NCI-H345 (cell line): ENCODE measurements around the gene PPP2R3A.
"Not testable (repeated sequence)": the region's sequence is repeated elsewhere in the genome, so short reads cannot be mapped to it uniquely, and the experiment has no call there.

Experiments
- DNase-seq: peaks from one replicate; lab custom pipeline; 2025; lab: John Stamatoyannopoulos, UW

The PPP2R3A gene

DNA sequence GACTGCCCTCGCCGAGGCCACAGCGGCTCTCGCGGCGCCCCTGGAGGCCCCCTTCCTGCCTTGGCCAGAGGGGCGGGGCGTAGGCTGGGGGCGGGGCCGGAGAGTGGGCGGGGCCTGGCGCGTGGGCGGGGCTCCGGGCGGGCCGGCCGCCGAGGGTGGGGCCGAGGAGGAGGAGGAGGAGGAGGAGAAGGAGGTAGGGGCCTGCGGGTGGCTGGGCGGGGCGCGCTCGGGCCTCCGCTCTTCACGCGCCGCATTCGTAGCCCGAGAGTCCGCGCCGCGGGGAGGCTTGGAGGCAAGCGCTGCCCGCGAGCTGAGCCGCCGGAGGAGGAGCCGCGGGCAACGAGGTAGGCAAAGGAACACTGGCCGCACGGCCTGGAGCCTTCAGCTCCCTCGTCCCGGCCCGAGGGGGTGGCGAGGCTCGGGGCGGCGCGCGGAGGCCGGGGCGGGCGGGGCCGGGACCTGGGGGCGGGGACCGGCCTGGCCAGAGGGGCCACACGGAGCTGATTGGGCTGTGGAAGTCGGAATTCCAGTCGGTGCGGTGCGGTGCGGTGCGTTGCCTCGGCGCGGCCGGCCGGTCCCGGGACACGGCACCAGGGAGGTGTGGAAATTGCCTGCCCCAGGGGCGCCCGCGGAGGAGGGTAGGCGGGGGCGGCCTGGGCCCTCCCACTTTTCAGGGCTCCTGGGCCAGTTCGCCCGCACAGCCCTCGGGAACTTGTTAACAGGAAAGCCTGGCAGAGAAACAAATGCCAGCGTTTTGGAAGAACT is at the start of gene PPP2R3A:
TSS of gene PPP2R3A (plus strand) at position 223 of the 765 bp plus-strand sequence. CDS start 35,771 bp downstream, outside the sequence.
- DNase-seq = peak; percentile 79

DNA sequence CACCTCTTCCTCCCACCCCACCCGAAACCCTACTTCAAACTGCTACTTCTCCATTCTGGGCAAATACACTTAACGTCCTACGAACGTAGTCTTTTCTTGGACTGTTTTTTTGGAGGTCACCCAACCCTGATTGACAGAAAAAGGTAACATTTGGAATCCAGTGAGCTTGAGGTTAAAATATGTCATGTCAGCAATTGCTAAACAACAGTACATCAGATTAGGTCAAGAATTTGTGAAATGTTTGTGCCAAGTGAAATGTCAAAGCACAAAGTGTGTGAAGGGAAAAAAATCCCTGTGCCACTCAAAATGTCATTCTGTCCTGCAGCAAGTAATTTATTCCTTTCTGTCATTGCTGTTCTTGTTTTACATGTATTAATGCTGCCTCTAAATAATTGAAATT is 49.2 kb upstream of the PPP2R3A start:
- no peak for DNase-seq

DNA sequence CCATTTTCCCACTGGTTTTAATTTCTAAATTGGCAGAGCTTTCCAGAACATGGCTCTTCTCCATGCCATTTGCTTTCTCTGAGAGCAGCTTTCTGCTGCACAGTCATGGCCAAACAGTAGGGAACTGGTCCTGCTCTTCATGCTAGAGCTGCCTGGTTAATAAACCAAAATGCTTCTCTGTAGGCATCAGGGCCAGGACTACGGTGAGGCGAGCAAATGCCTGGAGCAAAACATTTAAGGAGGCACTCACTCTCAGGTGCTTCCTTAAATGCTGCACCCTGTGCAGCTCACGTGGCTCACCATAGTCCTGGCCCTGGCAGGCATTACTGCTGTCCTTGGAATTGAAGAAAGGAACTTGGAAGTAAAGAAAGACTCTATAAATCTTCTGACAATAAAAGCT is 48.5 kb upstream of the PPP2R3A start:
- no peak for DNase-seq

DNA sequence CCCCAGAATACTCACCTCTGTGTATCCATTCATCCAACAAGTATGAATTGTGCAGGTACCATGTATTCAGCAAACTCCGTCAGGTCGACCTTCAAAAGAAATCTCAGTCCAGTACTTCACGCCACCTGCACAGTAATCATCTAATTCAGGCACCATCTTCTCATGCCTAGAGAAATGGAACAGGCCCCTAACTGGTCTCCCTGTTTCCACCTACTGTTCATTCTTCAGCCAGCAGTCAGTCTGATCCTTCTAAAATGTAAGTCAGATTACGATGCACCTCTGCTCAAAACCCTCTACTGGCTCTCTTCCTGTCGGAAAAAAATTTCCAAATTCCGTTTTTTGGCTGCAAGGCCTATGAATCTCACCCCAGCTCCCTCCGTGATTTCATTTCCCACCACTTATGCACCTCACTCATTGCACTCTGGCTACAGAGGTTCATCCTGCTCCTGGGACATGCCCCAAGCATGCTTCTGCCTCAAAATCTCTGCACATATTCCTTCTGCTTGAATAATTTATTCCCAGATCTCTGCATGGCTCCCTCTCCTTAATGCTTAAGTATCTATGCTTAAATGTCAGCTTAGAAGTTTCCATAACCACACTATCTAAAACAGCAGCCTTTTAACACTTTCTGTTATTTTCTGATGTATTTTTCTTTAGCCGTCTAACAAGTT is 47.5 kb upstream of the PPP2R3A start:
- no peak for DNase-seq

- DNase-seq = no peak
These were observed 46.9 kb upstream of the PPP2R3A start for GRCh38 chr3:135918600-135918999.

DNA sequence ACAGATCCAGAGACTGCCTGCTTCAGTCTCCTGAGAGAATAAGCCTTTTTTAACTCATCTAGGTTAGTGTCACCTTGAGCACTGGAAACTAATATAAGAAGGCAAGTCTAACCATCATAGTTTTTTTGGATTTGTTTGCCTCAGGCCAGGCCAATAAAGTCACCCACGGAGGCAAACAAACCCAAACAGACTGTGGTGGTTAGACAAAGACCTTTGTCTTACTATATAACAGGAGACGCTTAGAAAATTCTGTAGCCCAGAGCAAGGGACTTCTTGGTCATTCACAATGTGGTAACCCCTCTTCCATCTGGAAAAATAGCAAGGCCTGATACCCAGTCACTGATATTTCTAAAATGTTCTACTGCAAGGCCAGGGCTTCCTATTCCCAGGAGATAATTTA is 45.3 kb upstream of the PPP2R3A start:
- no peak for DNase-seq

- DNase-seq = no peak
These were observed 42.7 kb upstream of the PPP2R3A start for GRCh38 chr3:135922903-135923250.

- no peak for DNase-seq
These were observed 41.0 kb upstream of the PPP2R3A start for GRCh38 chr3:135924506-135924905.

DNA sequence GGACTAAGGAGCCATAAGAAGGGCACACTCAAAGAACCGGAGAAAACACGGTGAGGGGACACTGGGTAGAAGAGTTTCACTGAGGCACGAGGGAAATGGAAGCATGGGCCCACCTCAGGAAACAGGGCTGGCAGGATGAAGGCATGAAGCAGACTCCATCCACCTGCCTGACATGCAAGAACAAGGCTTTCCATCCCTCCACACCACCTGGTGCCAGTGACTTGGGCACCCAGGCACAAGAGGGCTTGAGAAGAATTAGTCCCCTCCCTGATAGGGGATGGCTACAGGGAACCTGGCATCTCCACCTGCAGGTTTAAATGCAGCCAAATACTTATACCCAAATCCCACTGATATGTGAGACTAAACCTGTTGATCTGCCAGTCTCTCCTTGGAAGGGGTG is 38.9 kb upstream of the PPP2R3A start:
- DNase-seq = no peak

- DNase-seq = no peak
These were observed 38.4 kb upstream of the PPP2R3A start for GRCh38 chr3:135927155-135927554.

DNA sequence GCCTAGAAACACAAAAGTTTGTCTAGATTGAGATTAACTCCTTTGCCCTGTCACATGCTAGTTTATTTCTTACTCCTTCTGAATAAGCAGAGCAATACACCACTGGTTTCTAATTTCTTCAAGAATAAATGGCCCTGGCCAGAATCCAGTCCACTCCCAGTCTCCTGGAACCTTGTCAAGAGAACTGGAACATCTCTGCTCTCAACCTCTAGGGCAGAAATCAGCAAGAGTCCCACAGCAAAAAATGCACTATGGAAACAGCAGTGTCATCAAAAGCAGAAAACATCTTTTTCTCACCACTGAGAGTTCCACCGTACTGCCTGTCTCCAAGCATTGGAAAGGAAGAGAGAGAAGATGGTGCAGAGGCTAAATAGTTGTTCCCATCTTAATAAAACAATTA is 35.9 kb upstream of the PPP2R3A start:
- DNase-seq = no peak

DNA sequence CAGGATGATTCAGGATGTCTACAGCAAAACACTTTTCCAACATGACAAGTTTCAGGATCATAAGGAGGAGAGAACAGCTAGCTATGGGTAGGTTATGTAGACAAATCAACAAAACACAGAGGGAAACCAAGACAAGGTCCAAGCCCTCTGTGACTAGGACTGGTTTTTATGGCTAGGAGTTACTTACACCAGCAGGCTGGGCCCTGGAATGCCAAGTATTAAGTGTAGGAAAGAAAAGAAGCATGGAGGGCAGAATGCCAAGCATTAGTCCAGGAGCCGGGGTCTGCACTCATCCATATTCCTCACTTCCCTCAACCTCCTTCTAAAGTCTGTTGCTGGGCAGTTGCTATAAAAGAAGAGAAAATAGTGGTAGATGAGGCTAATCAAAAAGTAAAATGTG is 35.3 kb upstream of the PPP2R3A start:
- DNase-seq = no peak

DNA sequence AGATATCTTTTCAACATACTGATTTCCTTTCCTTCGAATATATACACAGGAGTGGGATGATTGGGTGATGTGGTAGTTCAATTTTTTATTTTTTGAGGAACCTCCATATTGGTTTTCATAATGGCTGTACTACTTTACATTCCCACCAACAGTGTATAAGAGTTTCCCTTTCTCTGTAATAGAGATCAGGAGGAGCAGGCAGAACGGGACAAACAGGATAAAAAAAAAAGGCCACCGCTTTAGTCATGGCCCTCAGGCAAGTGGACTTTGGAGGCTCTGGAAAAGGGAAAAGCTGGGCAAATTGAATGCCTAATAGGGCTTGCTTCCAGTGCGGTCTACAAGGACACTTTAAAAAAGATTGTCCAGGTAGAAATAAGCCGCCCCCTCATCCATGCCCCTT is 30.4 kb upstream of the PPP2R3A start:
- not testable (repeated sequence) for DNase-seq

GRCh38 chr3:135937766-135938165 is 27.8 kb upstream of the PPP2R3A start:
- DNase-seq = not testable (repeated sequence)

DNA sequence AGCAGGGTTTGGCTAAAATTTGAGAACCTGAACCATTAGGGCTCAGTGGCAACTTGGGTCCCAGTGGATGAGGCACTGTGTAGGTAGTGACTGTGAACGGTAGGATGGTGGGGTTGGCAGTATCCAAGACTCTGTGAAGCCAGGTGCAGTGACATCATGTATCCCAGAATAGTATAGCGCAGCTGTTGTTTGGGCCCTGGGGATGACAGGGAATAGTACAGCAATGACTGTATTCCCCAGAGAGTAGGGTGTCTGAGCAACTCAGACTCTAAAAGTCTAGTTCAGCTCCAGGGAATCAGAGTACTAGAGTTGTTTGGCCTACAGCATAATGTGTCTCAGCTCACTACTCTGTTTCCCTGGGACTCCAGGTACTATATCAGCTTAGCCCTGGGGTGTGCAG is 20.7 kb upstream of the PPP2R3A start:
- DNase-seq = no peak

GRCh38 chr3:135950941-135951340 is 14.6 kb upstream of the PPP2R3A start:
- DNase-seq = no peak

DNA sequence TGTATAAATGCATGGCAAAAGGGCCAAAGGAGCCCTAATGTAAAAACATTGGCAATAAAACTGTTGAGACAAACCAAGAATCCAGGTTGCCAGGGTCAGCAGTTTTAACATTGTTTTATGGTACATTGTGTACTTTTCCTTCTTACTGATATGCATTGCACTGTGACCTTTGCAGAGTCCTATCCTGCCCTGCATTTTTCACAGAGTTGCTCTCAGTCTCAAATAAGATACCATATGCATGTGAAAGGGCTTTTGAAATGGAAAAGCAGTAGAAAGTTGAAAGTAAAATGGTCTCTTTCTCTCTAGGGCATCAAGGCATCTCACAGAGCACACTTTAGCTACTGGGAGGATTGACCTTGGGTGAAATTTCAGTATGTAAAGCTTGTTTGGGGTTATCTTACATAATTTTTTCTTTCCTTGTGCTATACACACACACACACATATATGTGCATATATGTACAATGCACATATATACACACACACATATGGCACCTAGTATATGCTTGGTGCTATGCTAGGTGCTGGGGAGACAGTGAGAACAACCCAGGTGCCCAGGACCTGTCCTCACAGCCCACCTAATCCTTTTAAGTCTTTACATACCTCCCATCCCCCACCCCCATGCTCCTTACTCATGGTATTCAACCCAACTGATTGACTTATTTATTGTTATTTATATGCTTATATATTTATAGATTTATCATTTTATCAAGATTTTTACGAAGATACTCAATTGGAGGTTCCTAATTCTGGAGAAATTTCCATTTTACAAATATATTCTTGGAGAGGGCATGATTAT is 1.2 kb upstream of the PPP2R3A start:
- no peak for DNase-seq

GRCh38 chr3:135965129-135965505 is 411 bp upstream of the PPP2R3A start:
- peak; percentile 48 for DNase-seq

- DNase-seq = peak; percentile 48
These were observed 888 bp downstream of the PPP2R3A start for GRCh38 chr3:135966271-135966961.

DNA sequence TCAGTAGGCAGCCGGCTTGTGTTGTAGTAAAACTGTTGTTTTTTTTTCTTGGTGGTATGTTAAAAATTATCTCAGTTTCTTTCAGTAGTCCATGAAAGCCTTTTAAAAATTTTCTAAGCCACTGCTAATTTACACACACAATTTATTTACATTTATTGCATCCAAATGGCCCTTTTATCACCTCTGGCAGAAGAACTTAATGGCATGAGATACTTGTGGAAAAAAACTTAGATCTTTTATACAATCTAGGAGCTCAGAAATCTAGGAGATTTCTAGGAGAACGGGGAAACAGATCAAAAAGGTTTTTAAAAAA is 1.4 kb downstream of the PPP2R3A start:
- no peak for DNase-seq

- DNase-seq = no peak
These were observed 2.3 kb downstream of the PPP2R3A start for GRCh38 chr3:135967867-135968266.

DNA sequence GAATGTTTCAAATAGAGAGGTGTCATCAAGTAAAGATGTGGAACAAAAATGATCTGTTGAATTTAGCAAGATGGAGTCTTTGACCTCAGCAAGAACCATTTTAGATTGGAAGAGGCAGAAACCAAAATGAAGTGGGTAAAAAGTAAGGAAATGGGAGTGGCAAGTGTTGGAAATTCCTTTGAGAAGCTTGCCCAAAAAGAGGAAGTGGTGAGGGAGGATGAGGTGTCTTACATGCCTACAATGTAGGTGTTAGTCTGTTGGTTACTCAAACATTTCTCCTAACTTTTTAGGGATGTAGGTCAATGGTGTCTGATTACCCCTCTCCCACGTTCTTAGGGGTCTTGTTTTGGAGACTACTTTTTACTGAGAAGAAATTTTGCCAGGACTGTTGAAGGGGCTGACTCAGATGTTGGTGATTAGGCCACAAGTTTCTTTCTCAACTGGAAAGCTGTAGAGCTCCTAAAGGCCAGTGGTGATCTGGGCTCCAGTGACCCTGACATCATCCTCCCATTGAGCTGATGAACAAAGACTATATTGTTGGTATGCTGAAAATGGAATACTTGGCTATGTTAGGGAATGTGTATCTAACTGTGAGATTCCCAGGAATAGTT is 5.1 kb downstream of the PPP2R3A start:
- DNase-seq = no peak
